IPS-18a (cell line): ENCODE data around the gene MKNK2.

Source experiments
- H3K27ac ChIP-seq: one replicate; pipeline ENCODE4 v1.5.1; 2013; ENCODE audit warnings: low read length
- H3K27me3 ChIP-seq: one replicate; pipeline ENCODE4 v1.6.1; 2013; ENCODE audit warnings: mild to moderate bottlenecking, low read length; ENCODE audit not compliant: control insufficient read depth, insufficient read depth
- H3K36me3 ChIP-seq: one replicate; pipeline ENCODE4 v1.6.1; 2013; ENCODE audit warnings: low read depth, low read length; ENCODE audit not compliant: control insufficient read depth
- H3K4me1 ChIP-seq: one replicate; pipeline ENCODE4 v1.6.1; 2013; ENCODE audit warnings: low read depth, low read length; ENCODE audit not compliant: control insufficient read depth
- H3K4me3 ChIP-seq: one replicate; pipeline ENCODE4 v1.5.1; 2013; ENCODE audit warnings: low read length
- H3K9ac ChIP-seq: one replicate; pipeline ENCODE4 v1.6.1; 2013; ENCODE audit warnings: mild to moderate bottlenecking, low read length, moderate library complexity
- H3K9me3 ChIP-seq: one replicate; pipeline ENCODE4 v1.6.1; 2013; ENCODE audit warnings: low read depth, low read length; ENCODE audit not compliant: control insufficient read depth

Gene MKNK2

DNA sequence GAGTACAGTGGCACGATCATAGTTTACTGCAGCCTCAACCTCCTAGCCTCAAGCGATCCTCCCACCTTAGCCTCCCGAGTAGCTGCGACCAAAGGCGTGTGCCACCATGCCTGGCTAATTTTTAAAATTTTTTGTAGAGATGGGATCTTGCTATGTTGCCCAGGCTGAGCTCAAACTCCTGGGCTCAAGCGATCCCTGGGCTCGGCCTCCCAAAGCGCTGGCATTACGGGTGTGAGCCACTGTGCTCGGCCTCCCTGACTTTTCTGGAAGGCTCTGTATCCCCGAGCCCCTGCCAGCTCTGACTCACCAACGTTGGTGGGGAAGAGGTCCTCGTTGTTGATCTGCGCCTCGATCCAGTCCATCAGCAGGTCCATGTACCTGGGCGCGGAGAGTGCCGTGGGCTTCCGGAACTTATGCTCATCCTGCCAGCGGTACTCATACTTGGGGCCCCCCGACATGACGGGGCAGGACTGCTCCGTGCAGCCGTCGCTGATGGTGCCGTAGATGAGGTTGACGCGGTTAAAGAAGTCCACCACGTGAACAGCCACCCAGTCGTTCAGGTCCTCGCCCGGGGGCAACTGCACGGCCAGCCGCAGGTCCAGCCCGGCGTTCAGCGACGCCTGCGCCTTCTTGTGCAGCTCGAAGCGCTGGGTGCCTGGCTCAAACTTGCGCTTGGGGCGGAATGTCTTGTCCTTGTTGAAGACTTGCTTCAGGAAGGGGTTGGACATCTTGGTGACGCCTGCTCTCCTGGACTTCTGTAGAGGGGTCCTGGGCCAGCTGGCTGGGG, 27.0 kb upstream of the MKNK2 start:
- Histone ChIP-seq H3K27me3 (no peaks in the 10 kb centered on the region), H3K36me3 (no peaks in the 10 kb centered on the region), H3K9ac (no peak overlapping the region), H3K27ac (no peak overlapping the region), H3K4me1 (no peaks in the 10 kb centered on the region), H3K4me3 (no peak overlapping the region), H3K9me3 (no peaks in the 10 kb centered on the region)

DNA sequence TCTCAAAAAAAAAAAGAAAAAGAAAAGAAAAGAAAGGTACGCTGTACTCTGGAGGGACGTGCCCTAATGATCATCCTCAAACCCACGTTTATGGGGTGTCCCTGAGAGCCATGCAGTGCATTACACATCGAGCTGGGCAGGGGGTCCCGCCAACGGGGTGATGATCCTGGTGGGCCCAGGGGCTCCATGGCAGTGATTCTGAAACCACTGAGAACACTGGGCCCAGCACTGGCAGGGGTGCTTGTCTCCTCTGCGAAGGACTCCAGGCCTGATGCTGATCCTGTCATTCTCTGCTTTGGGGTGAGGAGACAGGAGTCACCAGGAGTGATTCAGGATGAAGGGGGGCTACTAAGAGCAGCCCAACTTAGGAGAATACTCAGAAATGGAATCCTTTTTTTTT, 26.4 kb upstream of the MKNK2 start:
- Histone ChIP-seq H3K9me3 (no peaks in the 10 kb centered on the region), H3K27ac (no peak overlapping the region), H3K4me3 (no peak overlapping the region), H3K9ac (no peak overlapping the region), H3K4me1 (no peaks in the 10 kb centered on the region), H3K36me3 (no peaks in the 10 kb centered on the region), H3K27me3 (no peaks in the 10 kb centered on the region)

DNA sequence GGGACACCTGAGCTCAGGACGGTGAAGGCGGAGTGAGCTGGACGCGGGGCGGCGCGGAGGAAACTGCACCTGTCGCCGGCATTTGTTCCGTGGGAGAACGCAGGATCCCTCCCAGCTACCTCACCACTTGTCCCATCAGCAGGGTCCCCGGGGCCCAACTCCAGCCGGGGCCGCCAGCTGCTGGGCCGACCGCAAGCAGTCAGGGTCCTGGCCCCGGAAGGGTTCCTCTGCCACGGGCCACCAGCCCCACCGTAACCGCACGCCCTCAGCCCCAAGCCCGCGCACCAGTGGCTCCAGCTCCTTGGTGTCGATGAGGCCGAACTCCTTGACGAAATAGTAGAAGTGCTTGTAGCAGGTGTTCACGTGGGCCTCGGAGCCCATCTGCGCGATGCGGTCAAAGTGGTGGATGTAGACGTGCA, 25.5 kb upstream of the MKNK2 start:
- Histone ChIP-seq H3K9me3 (no peaks in the 10 kb centered on the region), H3K36me3 (no peaks in the 10 kb centered on the region), H3K27me3 (no peaks in the 10 kb centered on the region), H3K4me1 (no peaks in the 10 kb centered on the region), H3K4me3 (no peak overlapping the region), H3K27ac (no peak overlapping the region), H3K9ac (no peak overlapping the region)

DNA sequence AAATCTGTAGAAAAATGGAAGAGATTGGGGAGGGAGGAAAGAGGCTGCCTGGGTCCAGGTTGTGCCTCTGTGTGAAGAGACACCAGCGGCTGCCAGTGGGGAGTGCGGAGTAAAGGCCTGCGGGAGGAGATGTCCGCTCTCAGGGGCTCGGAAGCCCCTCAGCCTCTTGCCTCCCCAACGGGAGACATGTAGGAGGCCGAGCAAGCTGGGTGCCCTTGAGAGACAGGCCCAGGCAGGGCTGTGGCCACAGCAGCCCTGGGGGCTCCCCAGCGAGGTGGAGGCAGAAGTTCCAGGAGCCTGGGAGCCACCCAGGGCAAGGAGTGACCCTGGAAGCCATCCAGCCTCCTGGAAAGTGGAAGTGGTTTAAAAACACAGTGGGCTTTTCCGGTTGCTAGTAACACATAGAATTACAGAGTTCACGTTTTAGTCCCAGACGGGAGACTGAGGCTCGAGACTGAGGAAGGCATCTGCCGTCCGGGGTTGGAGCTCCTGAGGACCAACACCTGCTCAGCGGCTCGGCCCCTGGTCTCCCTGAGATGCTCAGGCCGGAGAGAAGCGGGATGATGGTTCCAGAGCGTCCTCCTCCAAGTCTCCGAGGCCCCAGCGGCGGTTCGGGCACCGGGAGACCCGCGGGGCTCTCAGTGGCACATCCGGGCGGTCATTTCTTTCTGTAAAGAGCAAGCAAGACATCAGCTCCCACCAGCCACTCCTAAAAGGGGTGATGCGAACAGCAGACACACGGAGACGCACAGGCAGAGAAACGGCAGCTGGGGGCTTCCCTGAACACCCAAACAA, 21.9 kb upstream of the MKNK2 start:
- Histone ChIP-seq H3K27me3 (no peaks in the 10 kb centered on the region), H3K9ac (no peak overlapping the region), H3K36me3 (no peaks in the 10 kb centered on the region), H3K9me3 (no peaks in the 10 kb centered on the region), H3K27ac (no peak overlapping the region), H3K4me1 (no peaks in the 10 kb centered on the region), H3K4me3 (no peak overlapping the region)

DNA sequence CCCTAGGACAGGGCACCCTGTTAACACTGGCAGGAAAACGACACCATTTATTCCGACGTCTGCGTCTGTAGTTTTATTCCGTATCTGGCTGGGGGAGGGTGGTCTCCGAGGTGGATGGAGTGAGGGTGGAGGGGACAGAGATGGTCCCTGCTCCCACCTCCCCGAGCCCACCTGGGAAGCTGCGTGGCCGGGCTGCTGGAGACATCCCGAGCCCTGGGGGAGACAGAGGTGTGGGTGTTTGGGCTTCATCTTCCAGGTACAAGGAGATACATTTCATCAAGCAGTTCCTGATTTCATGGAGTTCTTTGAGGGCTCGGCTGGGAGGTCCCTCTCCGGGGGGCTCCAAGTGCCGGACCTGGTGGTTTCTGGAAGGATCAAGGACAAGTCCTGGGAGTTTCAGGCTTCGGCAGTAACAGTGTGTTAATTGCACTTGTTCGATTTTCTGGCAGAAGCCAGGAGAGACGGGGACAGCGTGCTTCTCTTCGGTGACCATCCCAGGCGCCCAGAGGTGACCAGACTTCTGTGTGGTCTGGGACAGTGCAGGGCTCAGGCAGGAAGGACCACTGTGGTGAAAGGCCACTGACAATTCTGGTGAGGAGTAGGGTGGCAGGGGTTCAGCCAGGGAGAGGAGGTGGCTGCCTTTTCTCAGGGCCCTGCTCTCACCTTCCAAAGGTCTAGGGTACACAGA, 20.1 kb upstream of the MKNK2 start:
- H3K27ac ChIP-seq: no peak overlapping the region
- no peaks in the 10 kb centered on the region for H3K4me1 ChIP-seq
- no peaks in the 10 kb centered on the region for H3K9me3 ChIP-seq
- H3K36me3 ChIP-seq: no peaks in the 10 kb centered on the region
- no peaks in the 10 kb centered on the region for H3K27me3 ChIP-seq
- no peak overlapping the region for H3K9ac ChIP-seq
- H3K4me3 ChIP-seq: no peak overlapping the region

DNA sequence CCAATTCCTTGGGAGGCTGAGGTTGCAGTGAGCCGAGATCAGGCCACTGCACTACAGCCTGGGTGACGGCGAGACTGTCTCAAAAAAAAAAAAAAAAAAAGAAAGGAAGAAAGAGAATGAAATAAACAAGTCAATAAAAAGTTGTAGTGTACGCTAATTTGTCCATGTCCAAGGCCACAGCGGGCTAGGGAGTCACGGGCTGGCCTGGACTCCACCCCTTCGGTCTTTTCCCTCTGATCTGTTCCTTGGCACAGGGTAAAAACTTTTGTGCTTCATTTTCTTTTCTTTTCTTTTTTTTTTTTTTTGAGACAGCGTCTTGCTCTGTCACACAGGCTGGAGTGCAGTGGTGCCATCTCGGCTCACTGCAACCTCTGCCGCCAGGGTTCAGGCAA, 19.4 kb upstream of the MKNK2 start:
- Histone ChIP-seq H3K27me3 (no peaks in the 10 kb centered on the region), H3K4me1 (no peaks in the 10 kb centered on the region), H3K9ac (no peak overlapping the region), H3K27ac (no peak overlapping the region), H3K9me3 (no peaks in the 10 kb centered on the region), H3K4me3 (no peak overlapping the region), H3K36me3 (no peaks in the 10 kb centered on the region)

DNA sequence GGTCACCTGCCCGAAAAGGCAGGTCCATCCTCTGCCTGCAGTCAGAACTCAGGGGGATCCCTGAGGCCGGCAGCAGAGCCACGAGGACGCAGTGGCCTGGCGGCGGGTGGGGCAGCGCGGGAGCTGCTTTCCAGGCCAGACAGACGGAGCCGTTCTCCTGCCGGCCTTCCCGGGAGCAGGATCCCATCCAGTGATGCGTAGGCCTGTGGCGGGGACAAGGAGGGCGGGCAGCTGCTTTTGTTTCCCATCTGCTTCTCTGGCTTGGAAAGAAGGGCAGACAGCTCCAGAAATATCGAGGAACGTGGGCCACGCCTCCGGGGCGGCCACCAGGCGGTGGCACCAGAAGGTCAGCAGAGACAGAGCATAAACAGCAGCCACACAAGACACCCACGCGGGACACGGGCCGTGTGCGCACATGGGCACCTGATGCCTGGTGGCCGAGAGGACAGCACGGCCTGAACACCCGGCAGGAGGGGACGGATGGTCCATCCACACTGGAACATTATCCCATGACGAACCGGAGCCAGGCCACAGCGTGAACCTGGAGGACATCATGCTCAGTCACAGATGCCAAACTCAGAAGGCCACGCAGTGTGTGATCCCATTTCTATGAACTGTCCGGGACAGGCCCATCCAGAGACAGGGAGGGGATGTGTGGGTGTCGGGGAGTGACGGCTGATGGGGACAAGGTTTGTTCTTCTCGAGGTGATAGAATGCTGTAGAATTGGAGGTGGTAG, 13.9 kb upstream of the MKNK2 start:
- Histone ChIP-seq H3K9me3 (no peaks in the 10 kb centered on the region), H3K27me3 (no peaks in the 10 kb centered on the region), H3K4me1 (peaks cover 14% of the 10 kb centered on the region), H3K4me3 (no peak overlapping the region), H3K9ac (no peak overlapping the region), H3K36me3 (no peaks in the 10 kb centered on the region), H3K27ac (no peak overlapping the region)

DNA sequence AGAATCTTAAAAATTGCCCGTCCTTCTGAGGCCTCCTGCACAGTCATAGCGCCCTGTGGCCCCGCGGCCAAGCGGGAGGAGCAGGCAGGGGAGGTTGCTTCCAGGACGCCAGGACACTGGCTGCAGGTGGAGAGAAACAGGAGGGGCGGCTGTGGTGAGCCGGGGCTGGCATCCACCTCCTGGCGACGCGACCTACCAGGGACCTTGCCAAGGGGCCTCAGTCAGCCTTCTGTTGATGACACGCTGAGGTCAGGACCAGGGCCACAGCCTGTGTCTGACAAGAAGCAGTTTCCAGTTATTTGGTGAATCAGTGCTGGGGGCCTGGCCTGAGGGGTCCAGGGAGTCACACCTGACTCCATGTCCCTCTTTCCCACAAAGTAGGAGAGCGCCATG, 13.3 kb upstream of the MKNK2 start:
- Histone ChIP-seq H3K27me3 (no peaks in the 10 kb centered on the region), H3K9ac (no peak overlapping the region), H3K4me1 (peaks cover 14% of the 10 kb centered on the region), H3K4me3 (no peak overlapping the region), H3K9me3 (no peaks in the 10 kb centered on the region), H3K27ac (no peak overlapping the region), H3K36me3 (no peaks in the 10 kb centered on the region)

DNA sequence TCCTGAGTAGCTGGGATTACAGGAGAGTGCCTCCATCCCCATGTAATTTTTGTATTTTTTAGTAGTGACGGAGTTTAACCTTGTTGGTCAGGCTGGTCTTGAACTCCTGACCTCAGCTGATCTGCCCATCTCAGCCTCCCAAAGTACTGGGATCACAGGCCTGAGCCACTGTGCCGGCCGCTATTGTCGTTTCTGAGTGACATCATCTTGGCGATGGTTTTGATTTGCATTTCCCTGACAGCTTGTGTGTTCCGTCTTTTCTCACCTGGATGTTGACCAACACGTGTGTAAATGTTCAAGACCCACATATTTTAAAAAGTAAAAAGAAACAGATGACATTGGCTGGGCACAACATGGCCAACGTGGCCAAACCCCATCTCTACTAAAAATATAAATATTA, 12.8 kb upstream of the MKNK2 start:
- H3K9ac ChIP-seq: no peak overlapping the region
- no peaks in the 10 kb centered on the region for H3K9me3 ChIP-seq
- peaks cover 14% of the 10 kb centered on the region for H3K4me1 ChIP-seq
- H3K27ac ChIP-seq: no peak overlapping the region
- no peaks in the 10 kb centered on the region for H3K36me3 ChIP-seq
- no peak overlapping the region for H3K4me3 ChIP-seq
- H3K27me3 ChIP-seq: no peaks in the 10 kb centered on the region

DNA sequence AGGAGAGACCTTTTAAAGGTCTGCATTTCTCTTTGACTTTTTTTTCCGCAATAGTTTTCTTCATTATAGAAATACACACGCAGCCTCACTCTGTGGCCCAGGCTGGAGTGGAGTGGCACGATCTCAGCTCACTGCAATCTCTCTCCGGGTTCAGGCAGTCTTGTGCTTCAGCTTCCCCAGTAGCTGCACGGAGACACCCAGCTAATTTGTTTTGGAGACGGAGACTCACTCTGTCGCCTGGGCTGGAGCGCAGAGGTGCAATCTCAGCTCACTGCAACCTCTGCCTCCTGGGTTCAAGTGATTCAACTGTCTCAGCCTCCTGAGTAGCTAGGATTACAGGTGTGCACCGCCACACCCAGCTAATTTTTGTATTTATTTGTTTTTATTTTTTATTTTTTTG, 11.7 kb upstream of the MKNK2 start:
- Histone ChIP-seq H3K9ac (no peak overlapping the region), H3K4me3 (no peak overlapping the region)

DNA sequence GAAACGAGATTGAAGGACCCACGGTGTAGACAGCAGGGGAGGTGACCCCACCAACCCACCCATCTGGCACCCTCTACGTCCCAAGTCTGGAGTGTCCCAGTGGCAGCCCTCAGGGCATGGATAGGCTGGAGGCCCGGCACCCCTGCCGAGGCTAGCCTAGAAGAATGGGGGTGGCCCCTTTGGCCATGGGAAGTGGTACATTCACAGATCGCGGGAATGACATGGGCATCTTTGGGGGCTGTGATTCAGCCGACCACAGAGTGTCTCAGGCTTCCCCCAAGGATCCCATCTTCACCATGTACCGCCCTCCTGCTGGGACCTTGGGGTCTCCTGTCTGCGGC, 11.3 kb upstream of the MKNK2 start:
- Histone ChIP-seq H3K9ac (peak overlapping the region; percentile 72), H3K27me3 (no peaks in the 10 kb centered on the region), H3K27ac (peak overlapping the region; percentile 72), H3K4me1 (peaks cover 14% of the 10 kb centered on the region), H3K36me3 (no peaks in the 10 kb centered on the region), H3K4me3 (peak overlapping the region; percentile 81), H3K9me3 (no peaks in the 10 kb centered on the region)

More for the DNA sequence above, 11.7 kb upstream of the MKNK2 start:
- no peaks in the 10 kb centered on the region for H3K27me3 ChIP-seq
- no peaks in the 10 kb centered on the region for H3K36me3 ChIP-seq
- no peaks in the 10 kb centered on the region for H3K9me3 ChIP-seq
- H3K27ac ChIP-seq: no peak overlapping the region
- H3K4me1 ChIP-seq: peaks cover 14% of the 10 kb centered on the region
